OCI-LY3 (cell line): ENCODE measurements around the gene LCN1.

Experiments
- EZH2phosphoT487 ChIP-seq: fragments of 200-600 bp; shearing (Covaris generic); IDR thresholded peaks from 2 replicates; pipeline ENCODE4 v1.6.1; 2018; ENCODE audit warnings: antibody characterized with exemption, mixed run types, low read depth
- TF ChIP-seq, protein P1 (sequence below): fragments of 200-600, 300-600 bp; sonication (generic); IDR thresholded peaks from 2 replicates; pipeline ENCODE4 v1.5.1; 2014; ENCODE audit warnings: antibody characterized with exemption, low read length, low read depth

DNA sequence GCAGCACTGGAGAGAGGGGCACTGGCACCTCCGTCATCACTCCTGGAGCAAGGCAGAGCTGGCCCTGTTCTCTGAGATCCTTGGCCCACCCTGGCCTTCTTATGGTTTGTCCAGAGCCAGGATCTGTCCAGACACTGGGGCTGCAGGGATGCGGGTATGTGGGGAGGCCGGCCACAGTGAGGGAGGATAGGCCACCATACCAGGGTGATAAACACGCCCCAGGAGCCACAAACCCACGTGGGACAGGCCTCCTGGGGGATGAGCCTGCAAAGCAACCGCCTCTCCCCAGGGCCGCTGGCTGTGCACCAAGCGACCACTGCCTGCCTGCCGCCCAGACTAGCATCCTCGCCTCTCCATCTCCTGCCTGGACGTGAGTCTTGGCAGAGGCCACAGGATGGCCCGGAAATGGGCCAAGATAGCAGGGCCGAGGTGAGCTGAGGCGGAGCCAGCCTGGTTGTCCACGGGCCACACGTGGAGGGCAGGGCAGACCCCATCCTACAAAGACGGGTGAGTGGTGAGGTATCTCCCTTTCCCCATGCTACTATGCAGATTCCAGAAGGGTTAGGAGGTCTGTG is 29.2 kb downstream of the LCN1 start:
- TF ChIP-seq, protein P1, sequence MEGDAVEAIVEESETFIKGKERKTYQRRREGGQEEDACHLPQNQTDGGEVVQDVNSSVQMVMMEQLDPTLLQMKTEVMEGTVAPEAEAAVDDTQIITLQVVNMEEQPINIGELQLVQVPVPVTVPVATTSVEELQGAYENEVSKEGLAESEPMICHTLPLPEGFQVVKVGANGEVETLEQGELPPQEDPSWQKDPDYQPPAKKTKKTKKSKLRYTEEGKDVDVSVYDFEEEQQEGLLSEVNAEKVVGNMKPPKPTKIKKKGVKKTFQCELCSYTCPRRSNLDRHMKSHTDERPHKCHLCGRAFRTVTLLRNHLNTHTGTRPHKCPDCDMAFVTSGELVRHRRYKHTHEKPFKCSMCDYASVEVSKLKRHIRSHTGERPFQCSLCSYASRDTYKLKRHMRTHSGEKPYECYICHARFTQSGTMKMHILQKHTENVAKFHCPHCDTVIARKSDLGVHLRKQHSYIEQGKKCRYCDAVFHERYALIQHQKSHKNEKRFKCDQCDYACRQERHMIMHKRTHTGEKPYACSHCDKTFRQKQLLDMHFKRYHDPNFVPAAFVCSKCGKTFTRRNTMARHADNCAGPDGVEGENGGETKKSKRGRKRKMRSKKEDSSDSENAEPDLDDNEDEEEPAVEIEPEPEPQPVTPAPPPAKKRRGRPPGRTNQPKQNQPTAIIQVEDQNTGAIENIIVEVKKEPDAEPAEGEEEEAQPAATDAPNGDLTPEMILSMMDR = no peak
- TF ChIP-seq EZH2phosphoT487 = no peak
